Naive B cell (primary cell): ENCODE data around the gene MT1H. TPM values are rescaled to one million over a fixed set of nuclear protein-coding genes. Genes with fewer than 3 reads are reported as not detected.
A peak's percentile ranks its signal among the peaks of the same experiment; 100 is the strongest.

Experiments used
- ATAC-seq, 2 donors: fragments of 150-1000 bp; cut with Tn5 transposase; 2 replicates each; pipeline ENCODE4 v1.10.0; 2021; ENCODE audit warnings: low read depth in 2 of 2, mild to moderate bottlenecking in 2 of 2, moderate library complexity in 2 of 2
- DNase-seq: peaks from one replicate; pipeline ENCODE4 v3.0.0; 2022
- H3K27ac Mint-ChIP-seq, 6 donors: one replicate each; pipeline ENCODE4 v1.8.0; 2020 to 2022; ENCODE audit warnings: mild to moderate bottlenecking in 6 of 6, mixed read lengths in 6 of 6, moderate library complexity in 5 of 6, inconsistent platforms in 2 of 6
- H3K27me3 Mint-ChIP-seq, 3 donors: one replicate each; pipeline ENCODE4 v1.8.0; 2021 to 2022; ENCODE audit warnings: mixed read lengths in 3 of 3, mild to moderate bottlenecking in 1 of 3
- H3K36me3 Mint-ChIP-seq, 2 donors: one replicate each; pipeline ENCODE4 v1.8.0; 2020 to 2022; ENCODE audit warnings: mixed read lengths in 2 of 2, inconsistent platforms in 1 of 2, mild to moderate bottlenecking in 1 of 2
- H3K4me1 Mint-ChIP-seq, 3 donors: one replicate each; pipeline ENCODE4 v1.8.0; 2020 to 2022; ENCODE audit warnings: mixed read lengths in 3 of 3, inconsistent platforms in 1 of 3, mild to moderate bottlenecking in 1 of 3, moderate library complexity in 1 of 3
- H3K4me3 Mint-ChIP-seq, 8 donors: one replicate each; pipeline ENCODE4 v1.8.0; 2020 to 2022; ENCODE audit warnings: mild to moderate bottlenecking in 8 of 8, mixed read lengths in 8 of 8, moderate library complexity in 8 of 8, inconsistent platforms in 2 of 8
- H3K9me3 Mint-ChIP-seq, 7 donors: one replicate each; pipeline ENCODE4 v1.8.0; 2020 to 2022; ENCODE audit warnings: mixed read lengths in 7 of 7, mild to moderate bottlenecking in 5 of 7, inconsistent platforms in 2 of 7, moderate library complexity in 1 of 7
- polyA plus RNA-seq, 6 donors: library from polyadenylated mRNA; unstranded; fragments of 300-500 nt; fragmentation: Illumina TruSeq; gene quantifications; one replicate each; pipeline ENCODE4 v1.2.3, GENCODE V29; 2021; ENCODE audit warnings: low read depth in 6 of 6

Gene MT1H
- polyA plus RNA-seq, 6 donors from 2014 or later = not detected

- H3K27ac Mint-ChIP-seq = peak overlapping the region in 1 of 6 donors; percentile 16
- DNase-seq = no peak
- H3K9me3 Mint-ChIP-seq = peaks cover 0 to 5% (median 3%) of the 10 kb centered on the region in 7 donors
- peaks cover 16 to 51% (median 41%) of the 10 kb centered on the region in 3 donors for H3K27me3 Mint-ChIP-seq
- ATAC-seq = no peak
- H3K36me3 Mint-ChIP-seq = peaks cover 0 to 7% of the 10 kb centered on the region in 2 donors
- no peak overlapping the region for H3K4me3 Mint-ChIP-seq
- H3K4me1 Mint-ChIP-seq = peaks cover 6 to 18% (median 14%) of the 10 kb centered on the region in 3 donors
These were observed 17.1 kb downstream of the MT1H start for GRCh38 chr16:56686758-56687157.

GRCh38 chr16:56688762-56689161, 19.1 kb downstream of the MT1H start:
- Mint-ChIP-seq H3K9me3 (peaks cover 0 to 5% (median 3%) of the 10 kb centered on the region in 7 donors), H3K4me1 (no peaks in the 10 kb centered on the region), H3K4me3 (no peak overlapping the region), H3K27ac (no peak overlapping the region), H3K36me3 (peaks cover 0 to 7% of the 10 kb centered on the region in 2 donors), H3K27me3 (peaks cover 13 to 50% (median 34%) of the 10 kb centered on the region in 3 donors)
- DNase-seq = no peak
- ATAC-seq = no peak

DNA sequence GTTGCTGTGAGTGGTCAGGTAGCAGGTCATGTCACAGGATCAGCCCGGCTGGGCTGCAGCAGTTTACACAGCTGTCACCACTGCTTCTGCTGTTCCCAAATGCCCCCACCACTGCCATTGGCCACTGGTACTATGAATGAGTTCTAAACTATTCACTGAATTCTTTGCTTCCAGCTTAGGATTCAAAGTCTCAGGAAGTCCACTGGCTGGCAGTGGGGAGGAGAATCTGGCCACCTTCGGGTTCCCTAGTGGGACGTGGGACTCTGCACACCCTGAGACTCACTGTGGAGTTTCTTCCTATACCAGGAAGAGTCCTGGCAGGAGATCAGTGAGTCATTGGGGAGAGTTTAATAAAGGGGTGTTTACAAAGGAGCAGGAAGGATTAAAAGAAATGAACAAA, 19.6 kb downstream of the MT1H start:
- no peak for ATAC-seq

GRCh38 chr16:56690420-56691122, 21.0 kb downstream of the MT1H start:
- Mint-ChIP-seq H3K4me3 (peak overlapping the region in 1 of 8 donors; percentile 35), H3K4me1 (no peaks in the 10 kb centered on the region), H3K36me3 (peaks cover 0 to 7% of the 10 kb centered on the region in 2 donors), H3K27me3 (peaks cover 6 to 40% (median 31%) of the 10 kb centered on the region in 3 donors), H3K9me3 (peaks cover 0 to 5% (median 3%) of the 10 kb centered on the region in 7 donors), H3K27ac (peak overlapping the region in 1 of 6 donors; percentile 54)
- no peak for DNase-seq
- ATAC-seq = no peak

More for the DNA sequence above, 19.6 kb downstream of the MT1H start:
- peaks cover 9 to 46% (median 32%) of the 10 kb centered on the region in 3 donors for H3K27me3 Mint-ChIP-seq
- no peak overlapping the region for H3K27ac Mint-ChIP-seq
- H3K36me3 Mint-ChIP-seq = peaks cover 0 to 7% of the 10 kb centered on the region in 2 donors
- no peak overlapping the region for H3K4me3 Mint-ChIP-seq
- H3K4me1 Mint-ChIP-seq = no peaks in the 10 kb centered on the region
- peaks cover 0 to 5% (median 3%) of the 10 kb centered on the region in 7 donors for H3K9me3 Mint-ChIP-seq
- no peak for DNase-seq

- Mint-ChIP-seq H3K4me3 (no peak overlapping the region), H3K9me3 (peaks cover 0 to 8% (median 3%) of the 10 kb centered on the region in 7 donors), H3K27ac (no peak overlapping the region), H3K4me1 (no peaks in the 10 kb centered on the region), H3K27me3 (peaks cover 6 to 33% (median 27%) of the 10 kb centered on the region in 3 donors), H3K36me3 (peaks cover 0 to 2% of the 10 kb centered on the region in 2 donors)
- DNase-seq (no peak), ATAC-seq (no peak)
These were observed 22.3 kb downstream of the MT1H start for GRCh38 chr16:56691885-56692284.

DNA sequence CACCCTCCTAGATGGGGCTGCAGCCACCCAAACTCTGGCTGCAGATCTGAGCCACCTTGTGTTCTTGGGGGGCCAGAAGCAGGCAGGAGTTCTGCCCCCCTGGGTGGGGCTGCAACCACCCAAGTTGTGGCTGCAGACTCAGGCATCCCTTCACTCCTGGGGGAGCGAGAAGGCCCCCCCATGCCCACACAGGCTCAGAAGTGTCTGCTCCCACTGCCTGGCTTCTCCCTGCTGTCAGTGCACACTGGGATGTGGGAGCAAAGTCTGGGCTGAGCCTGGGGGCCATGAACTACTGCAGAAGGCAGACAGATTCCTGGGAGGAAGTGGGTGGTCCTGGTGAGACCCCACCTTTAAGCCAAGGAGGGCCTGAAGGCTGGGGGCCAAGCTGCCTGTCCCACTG, 25.6 kb downstream of the MT1H start:
- ATAC-seq = no peak
- Mint-ChIP-seq H3K27me3 (peaks cover 3 to 23% (median 8%) of the 10 kb centered on the region in 3 donors), H3K4me1 (no peaks in the 10 kb centered on the region), H3K4me3 (no peak overlapping the region), H3K27ac (no peak overlapping the region), H3K36me3 (peaks cover 0 to 8% of the 10 kb centered on the region in 2 donors), H3K9me3 (peaks cover 0 to 19% (median 7%) of the 10 kb centered on the region in 7 donors)
- no peak for DNase-seq

- Mint-ChIP-seq H3K9me3 (peaks cover 0 to 14% (median 5%) of the 10 kb centered on the region in 7 donors), H3K27ac (no peak overlapping the region), H3K27me3 (peaks cover 0 to 17% (median 0%) of the 10 kb centered on the region in 3 donors), H3K4me3 (no peak overlapping the region), H3K4me1 (peaks cover 0 to 10% (median 6%) of the 10 kb centered on the region in 3 donors), H3K36me3 (peaks cover 0 to 8% of the 10 kb centered on the region in 2 donors)
- ATAC-seq (no peak), DNase-seq (no peak)
These were observed 28.0 kb downstream of the MT1H start for GRCh38 chr16:56697456-56698155.

DNA sequence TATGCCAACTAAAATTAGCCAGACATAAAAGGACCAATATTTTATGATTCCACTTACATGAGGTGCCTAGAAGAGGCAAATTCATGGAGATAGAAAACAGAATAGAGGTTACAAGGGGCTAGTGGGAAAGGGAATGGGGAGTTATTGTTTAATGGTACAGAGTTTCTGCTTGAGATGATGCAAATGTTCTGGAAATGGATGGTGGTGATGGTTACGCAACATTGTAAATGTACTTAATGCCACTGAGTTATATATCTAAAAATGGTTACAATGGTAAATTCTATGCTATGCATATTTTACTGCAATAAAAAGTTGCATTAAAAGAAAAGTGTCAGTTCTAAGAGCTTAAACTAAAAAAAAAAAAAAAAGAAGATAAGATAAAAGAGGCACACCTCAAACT, 30.6 kb downstream of the MT1H start:
- Mint-ChIP-seq H3K9me3 (peaks cover 0 to 14% (median 5%) of the 10 kb centered on the region in 7 donors), H3K4me3 (no peak overlapping the region), H3K27ac (no peak overlapping the region), H3K36me3 (peaks cover 0 to 8% of the 10 kb centered on the region in 2 donors), H3K27me3 (peaks cover 0 to 11% (median 0%) of the 10 kb centered on the region in 3 donors), H3K4me1 (peaks cover 0 to 10% (median 6%) of the 10 kb centered on the region in 3 donors)
- no peak for ATAC-seq
- DNase-seq = no peak

GRCh38 chr16:56700631-56701030, 31.0 kb downstream of the MT1H start:
- Mint-ChIP-seq H3K27me3 (peaks cover 0 to 11% (median 0%) of the 10 kb centered on the region in 3 donors), H3K36me3 (peaks cover 0 to 8% of the 10 kb centered on the region in 2 donors), H3K4me3 (no peak overlapping the region), H3K9me3 (peaks cover 0 to 14% (median 5%) of the 10 kb centered on the region in 7 donors), H3K4me1 (peaks cover 0 to 10% (median 6%) of the 10 kb centered on the region in 3 donors), H3K27ac (peak overlapping the region in 1 of 6 donors; percentile 33)
- DNase-seq (no peak), ATAC-seq (no peak)

DNA sequence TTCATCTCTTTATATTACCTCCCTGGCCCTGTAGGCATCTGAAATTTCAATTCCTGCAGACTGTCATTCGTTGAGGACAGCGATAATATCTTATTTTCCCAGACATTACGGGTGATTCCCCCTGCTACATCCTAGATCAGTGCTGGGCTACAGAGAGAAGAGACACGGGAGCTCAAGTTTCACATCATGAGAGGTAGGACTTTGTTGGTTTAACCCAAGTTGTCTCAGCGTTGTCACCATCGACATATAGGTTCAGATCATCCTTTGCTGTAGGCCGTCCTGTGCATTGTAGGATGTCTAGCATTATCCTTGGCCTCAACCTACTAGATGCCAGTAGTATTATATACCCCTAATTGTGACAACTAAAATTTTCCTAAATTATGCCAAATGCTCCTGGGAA, 31.9 kb downstream of the MT1H start:
- DNase-seq (peak; percentile 2), ATAC-seq (no peak)
- Mint-ChIP-seq H3K27ac (peak overlapping the region in 1 of 6 donors; percentile 76), H3K36me3 (peaks cover 0 to 8% of the 10 kb centered on the region in 2 donors), H3K4me3 (peak overlapping the region in 1 of 8 donors; percentile 53), H3K27me3 (peaks cover 0 to 11% (median 0%) of the 10 kb centered on the region in 3 donors), H3K9me3 (peaks cover 0 to 14% (median 5%) of the 10 kb centered on the region in 7 donors), H3K4me1 (peaks cover 0 to 10% (median 6%) of the 10 kb centered on the region in 3 donors)

DNA sequence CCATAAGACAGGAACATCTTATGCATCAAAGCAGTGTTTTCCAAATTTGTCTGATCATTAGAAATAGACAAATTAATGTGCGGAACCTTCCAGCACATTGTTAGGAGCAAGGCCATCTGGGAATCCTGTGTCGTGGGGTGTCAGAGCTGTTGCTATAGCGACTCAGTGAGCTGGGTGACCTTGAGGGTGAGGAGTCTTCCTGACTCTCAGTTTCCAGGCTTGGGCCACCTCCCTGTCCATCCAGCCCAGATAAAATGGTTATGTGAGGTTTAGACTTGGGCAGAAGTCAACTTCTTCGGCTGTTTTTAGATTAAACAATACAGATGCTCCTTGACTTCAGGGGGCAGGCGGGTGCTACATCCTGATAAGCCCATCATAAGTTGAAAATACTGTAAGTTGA, 33.2 kb downstream of the MT1H start:
- no peak overlapping the region for H3K27ac Mint-ChIP-seq
- no peak for ATAC-seq
- peaks cover 0 to 3% (median 1%) of the 10 kb centered on the region in 7 donors for H3K9me3 Mint-ChIP-seq
- H3K4me3 Mint-ChIP-seq = no peak overlapping the region
- H3K36me3 Mint-ChIP-seq = no peaks in the 10 kb centered on the region
- no peak for DNase-seq
- H3K4me1 Mint-ChIP-seq = peaks cover 0 to 10% (median 6%) of the 10 kb centered on the region in 3 donors
- peaks cover 0 to 4% (median 0%) of the 10 kb centered on the region in 3 donors for H3K27me3 Mint-ChIP-seq

DNA sequence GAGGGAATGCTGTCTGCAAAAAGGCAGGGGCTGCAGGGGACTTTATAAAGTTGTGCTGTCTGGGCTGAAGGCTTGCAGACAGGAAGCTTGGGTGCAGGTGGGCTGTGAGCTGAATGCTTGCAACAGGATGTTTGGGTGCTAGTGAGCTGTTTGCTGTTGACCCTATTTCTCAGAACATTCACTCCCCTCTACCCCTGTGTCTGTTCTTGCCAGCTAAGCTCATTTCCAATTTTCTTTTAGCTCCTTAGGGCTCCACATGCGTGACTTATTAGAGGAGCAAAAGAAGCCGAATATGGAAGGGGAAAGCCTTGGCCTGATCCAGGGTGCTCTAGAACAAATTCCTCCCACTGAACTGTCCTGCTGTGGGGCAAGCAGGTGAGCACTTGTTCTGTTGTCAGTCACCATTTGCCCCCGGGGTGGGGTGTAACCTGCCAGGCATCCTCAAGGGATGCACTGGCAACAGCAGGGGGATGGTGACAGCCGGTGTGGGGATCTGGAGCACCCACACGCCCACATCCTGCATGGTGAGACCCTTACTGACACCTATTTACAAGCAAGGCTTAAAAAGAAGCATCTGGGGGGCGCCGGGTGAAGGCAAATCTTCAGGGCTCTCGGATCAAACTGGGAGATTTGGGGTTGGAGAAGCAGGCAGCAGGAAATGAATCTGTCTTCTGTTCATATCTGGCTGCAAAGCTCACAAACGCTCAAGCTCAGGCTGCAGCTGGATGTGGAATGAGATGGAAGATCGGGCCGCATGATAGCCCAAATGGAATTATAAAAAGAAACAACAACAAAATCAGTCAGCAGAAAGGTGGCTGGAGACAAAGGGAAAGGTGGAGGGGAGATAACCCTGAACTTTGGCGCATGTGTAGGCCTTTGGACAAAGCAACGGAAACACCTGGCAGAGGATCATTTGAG, 39.2 kb downstream of the MT1H start:
- peak overlapping the region in 1 of 6 donors; percentile 7 for H3K27ac Mint-ChIP-seq
- peaks cover 4 to 11% (median 7%) of the 10 kb centered on the region in 3 donors for H3K27me3 Mint-ChIP-seq
- no peak for ATAC-seq
- H3K9me3 Mint-ChIP-seq = no peaks in the 10 kb centered on the region
- no peak for DNase-seq
- H3K4me3 Mint-ChIP-seq = no peak overlapping the region
- no peaks in the 10 kb centered on the region for H3K4me1 Mint-ChIP-seq
- no peaks in the 10 kb centered on the region for H3K36me3 Mint-ChIP-seq
